Mammary epithelial cell (primary cell): ENCODE results near the gene FSTL3.
"Not testable (repeated sequence)": the region's sequence is repeated elsewhere in the genome, so short reads cannot be mapped to it uniquely, and the experiment has no call there.

Source experiments
- CTCF ChIP-seq, 2 donors: IDR thresholded peaks in 1 of 2; conservative IDR thresholded peaks in 1 of 2; 2 replicates each; pipeline ENCODE4 v1.5.1; 2011 to 2012; ENCODE audit warnings: inconsistent platforms in 2 of 2, low read length in 2 of 2, mild to moderate bottlenecking in 2 of 2, control low read depth in 1 of 2, low read depth in 1 of 2; ENCODE audit not compliant: insufficient read depth in 1 of 2; ENCODE audit errors: extremely low read depth in 1 of 2
- EZH2 ChIP-seq: IDR thresholded peaks from 2 replicates; pipeline ENCODE4 v1.6.1; 2012; ENCODE audit warnings: low read length, inconsistent platforms, borderline replicate concordance

- not testable (repeated sequence) for TF ChIP-seq CTCF (conservative IDR thresholded peaks at IDR 0.05 in 1 of 2, IDR thresholded peaks at IDR 0.05 in 1 of 2; ENCODE audit: extremely low read depth in 1 of 2, insufficient read depth in 1 of 2, low read depth in 1 of 2, low read length in 2 of 2); EZH2
Measured at GRCh38 chr19:626566-626965, 49.6 kb upstream of the FSTL3 start.
